ENCODE data around the gene GPR132.

DNA sequence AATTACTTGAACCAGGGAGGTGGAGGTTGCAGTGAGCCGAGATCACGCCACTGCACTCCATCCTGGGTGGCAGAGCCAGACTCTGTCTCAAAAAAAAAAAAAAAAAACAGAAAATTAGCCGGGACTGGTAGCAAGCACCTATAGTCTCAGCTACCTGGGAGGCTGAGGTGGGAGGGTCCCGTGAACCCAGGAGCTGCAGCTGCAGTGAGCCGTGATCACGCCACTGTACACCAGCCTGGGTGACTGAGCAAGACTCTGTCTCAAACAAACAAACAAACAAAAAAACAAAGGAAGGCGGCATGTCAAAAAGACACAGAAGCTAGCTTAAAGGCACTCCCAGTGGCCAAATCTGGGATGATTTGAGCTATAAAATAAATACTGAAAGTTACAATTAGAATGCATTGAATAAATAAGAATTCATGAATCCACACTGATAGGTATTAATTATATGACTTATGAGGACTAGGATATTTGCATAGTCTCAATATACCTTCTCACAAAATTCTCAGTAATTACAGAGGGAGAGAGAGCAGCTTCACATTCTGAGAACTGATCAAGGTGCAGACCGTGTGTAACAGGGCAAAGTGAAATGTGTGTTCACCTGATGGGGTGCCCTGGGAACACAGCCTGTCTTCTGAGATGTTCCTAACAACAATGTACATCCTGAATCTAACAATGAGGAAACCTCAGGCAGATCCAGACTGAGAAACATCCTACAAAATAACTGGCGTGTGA lies 42.7 kb upstream of the GPR132 start:
- no peak for TF ChIP-seq EGR1 (IDR thresholded peaks at IDR 0.05)
- TF ChIP-seq EP300 (IDR thresholded peaks at IDR 0.05; ENCODE audit: borderline replicate concordance) = no peak
- TF ChIP-seq, protein P1, sequence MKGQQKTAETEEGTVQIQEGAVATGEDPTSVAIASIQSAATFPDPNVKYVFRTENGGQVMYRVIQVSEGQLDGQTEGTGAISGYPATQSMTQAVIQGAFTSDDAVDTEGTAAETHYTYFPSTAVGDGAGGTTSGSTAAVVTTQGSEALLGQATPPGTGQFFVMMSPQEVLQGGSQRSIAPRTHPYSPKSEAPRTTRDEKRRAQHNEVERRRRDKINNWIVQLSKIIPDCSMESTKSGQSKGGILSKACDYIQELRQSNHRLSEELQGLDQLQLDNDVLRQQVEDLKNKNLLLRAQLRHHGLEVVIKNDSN (IDR thresholded peaks at IDR 0.05) = no peak
- TF ChIP-seq RAD21 (IDR thresholded peaks at IDR 0.05; ENCODE audit: low read depth) = no peak
- no peak for TF ChIP-seq CEBPB (IDR thresholded peaks at IDR 0.05)
- no peak for TF ChIP-seq YY1 (IDR thresholded peaks at IDR 0.05; ENCODE audit: low read depth)
- no peak for TF ChIP-seq TEAD4 (IDR thresholded peaks at IDR 0.05)
- TF ChIP-seq TCF12 (IDR thresholded peaks at IDR 0.05; ENCODE audit: low read depth) = no peak
- TF ChIP-seq FOXM1 (IDR thresholded peaks at IDR 0.05; ENCODE audit: borderline replicate concordance, low read depth) = no peak
- TF ChIP-seq CREB1 (IDR thresholded peaks at IDR 0.05; ENCODE audit: low read depth) = no peak
- TF ChIP-seq, protein P2, sequence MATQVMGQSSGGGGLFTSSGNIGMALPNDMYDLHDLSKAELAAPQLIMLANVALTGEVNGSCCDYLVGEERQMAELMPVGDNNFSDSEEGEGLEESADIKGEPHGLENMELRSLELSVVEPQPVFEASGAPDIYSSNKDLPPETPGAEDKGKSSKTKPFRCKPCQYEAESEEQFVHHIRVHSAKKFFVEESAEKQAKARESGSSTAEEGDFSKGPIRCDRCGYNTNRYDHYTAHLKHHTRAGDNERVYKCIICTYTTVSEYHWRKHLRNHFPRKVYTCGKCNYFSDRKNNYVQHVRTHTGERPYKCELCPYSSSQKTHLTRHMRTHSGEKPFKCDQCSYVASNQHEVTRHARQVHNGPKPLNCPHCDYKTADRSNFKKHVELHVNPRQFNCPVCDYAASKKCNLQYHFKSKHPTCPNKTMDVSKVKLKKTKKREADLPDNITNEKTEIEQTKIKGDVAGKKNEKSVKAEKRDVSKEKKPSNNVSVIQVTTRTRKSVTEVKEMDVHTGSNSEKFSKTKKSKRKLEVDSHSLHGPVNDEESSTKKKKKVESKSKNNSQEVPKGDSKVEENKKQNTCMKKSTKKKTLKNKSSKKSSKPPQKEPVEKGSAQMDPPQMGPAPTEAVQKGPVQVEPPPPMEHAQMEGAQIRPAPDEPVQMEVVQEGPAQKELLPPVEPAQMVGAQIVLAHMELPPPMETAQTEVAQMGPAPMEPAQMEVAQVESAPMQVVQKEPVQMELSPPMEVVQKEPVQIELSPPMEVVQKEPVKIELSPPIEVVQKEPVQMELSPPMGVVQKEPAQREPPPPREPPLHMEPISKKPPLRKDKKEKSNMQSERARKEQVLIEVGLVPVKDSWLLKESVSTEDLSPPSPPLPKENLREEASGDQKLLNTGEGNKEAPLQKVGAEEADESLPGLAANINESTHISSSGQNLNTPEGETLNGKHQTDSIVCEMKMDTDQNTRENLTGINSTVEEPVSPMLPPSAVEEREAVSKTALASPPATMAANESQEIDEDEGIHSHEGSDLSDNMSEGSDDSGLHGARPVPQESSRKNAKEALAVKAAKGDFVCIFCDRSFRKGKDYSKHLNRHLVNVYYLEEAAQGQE (IDR thresholded peaks at IDR 0.05; ENCODE audit: low read depth) = no peak
- TF ChIP-seq, protein P3, sequence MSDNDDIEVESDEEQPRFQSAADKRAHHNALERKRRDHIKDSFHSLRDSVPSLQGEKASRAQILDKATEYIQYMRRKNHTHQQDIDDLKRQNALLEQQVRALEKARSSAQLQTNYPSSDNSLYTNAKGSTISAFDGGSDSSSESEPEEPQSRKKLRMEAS (IDR thresholded peaks at IDR 0.05) = no peak
- TF ChIP-seq TAF1 (IDR thresholded peaks at IDR 0.05; ENCODE audit: low read depth) = no peak
